ENCODE measurements around the gene PLEKHA7. TPM values are rescaled to one million over a fixed set of nuclear protein-coding genes. Genes with fewer than 3 reads are reported as not detected.

Gene PLEKHA7
- total and polyA plus RNA-seq, 2 of the 13 experiments (the other 11 are each of a cell fraction or from before 2014, with no cell fraction given), result 17.5 to 18.7 TPM

GRCh38 chr11:16935518-16936302, 78.5 kb downstream of the PLEKHA7 start:
- H3K9me3 ChIP-seq (ENCODE audit: low read length), result no peaks in the 10 kb centered on the region
- no peak overlapping the region for H3K4me2 ChIP-seq (ENCODE audit: low read depth, low read length)
- DNase-seq (ENCODE audit: low spot score), result no peak
- H3K27me3 ChIP-seq (ENCODE audit: control insufficient read depth in 1 of 2, insufficient read depth in 2 of 2, low read length in 2 of 2), result no peaks in the 10 kb centered on the region
- peak; percentile 63 for ATAC-seq
- no peaks in the 10 kb centered on the region for H3K4me1 ChIP-seq (ENCODE audit: insufficient read depth, low read length)
- H4K20me1 ChIP-seq (ENCODE audit: insufficient read depth, low read length), result peaks cover 3% of the 10 kb centered on the region; the same call in 1 of the 2 replicates
- no peak overlapping the region for H3K9ac ChIP-seq (ENCODE audit: insufficient read depth, low read depth, low read length)
- no peaks in the 10 kb centered on the region for H3K79me2 ChIP-seq (ENCODE audit: insufficient read depth, low read length)
- POLR2A ChIA-PET, result no interaction called here
- WGBS (ENCODE audit: low lambda C conversion rate), result 64% methylated on average over 6 of the region's 6 CpGs
- no peak overlapping the region for H3K27ac ChIP-seq (ENCODE audit: extremely low read length, insufficient read depth, low read length)
- BruUV-seq (replicated peaks), result no TSS peak
- intact Hi-C loops (cut with micrococcal nuclease; ENCODE audit: unreplicated experiment) (loop anchor here (1.0 kb wide), 1 partner anchor 128 kb away; no protein-coding TSS in a partner anchor), in situ Hi-C loops (cut with HindIII; ENCODE audit: extremely low pct_ligation_motif_present, low pct_unique_long_range_greater_than_20kb) (no loop called here)
- H3K4me3 ChIP-seq (replicated peaks in 1 of 3; ENCODE audit: insufficient read depth in 1 of 3, low read depth in 2 of 3, low read length in 3 of 3), result no peak overlapping the region
- H2AFZ ChIP-seq (ENCODE audit: low read length), result no peak overlapping the region
- CTCF ChIA-PET (ENCODE audit: low intra/inter-chr PET ratio, low total read pairs), result interaction anchor here (1.1 to 1.6 kb wide), 2 partner anchors 10 to 128 kb away, joined by 4 to 12 read pairs; no protein-coding TSS in a partner anchor
- FAIRE-seq, result peak; percentile 71
- H3K36me3 ChIP-seq (replicated peaks in 1 of 2; ENCODE audit: control insufficient read depth in 1 of 2, insufficient read depth in 2 of 2, low read length in 2 of 2), result peaks cover 0 to 2% of the 10 kb centered on the region in 2 experiments; a peak in 1 of 5 replicates
- peak; percentile 64 for TF ChIP-seq SMC3 (IDR thresholded peaks at IDR 0.05; ENCODE audit: low read length)
- no peak for TF ChIP-seq ZMYM2 (CRISPR knock-in tag; IDR thresholded peaks at IDR 0.05)
- TF ChIP-seq MAFK (conservative IDR thresholded peaks at IDR 0.05 in 1 of 2, IDR thresholded peaks at IDR 0.05 in 1 of 2; ENCODE audit: low read length in 2 of 2), result 0 out of 4 replicates have a peak, but pooled peaks of 1 of the 2 experiments have one; percentile 0
- TF ChIP-seq ZNF839 (CRISPR knock-in tag; IDR thresholded peaks at IDR 0.05; ENCODE audit: borderline replicate concordance), result no peak
- TF ChIP-seq ZNF549 (CRISPR knock-in tag; IDR thresholded peaks at IDR 0.05), result no peak
- no peak for TF ChIP-seq ZBTB20 (CRISPR knock-in tag; IDR thresholded peaks at IDR 0.05; ENCODE audit: borderline replicate concordance, low read depth)
- no peak for TF ChIP-seq KLF15 (CRISPR knock-in tag; IDR thresholded peaks at IDR 0.05; ENCODE audit: borderline replicate concordance)
- no peak for TF ChIP-seq KAT2B (IDR thresholded peaks at IDR 0.05; ENCODE audit: borderline replicate concordance, low read depth, low read length)
- TF ChIP-seq ELF1 (CRISPR knock-in tag; IDR thresholded peaks at IDR 0.05), result no peak
- no peak for TF ChIP-seq MXI1 (IDR thresholded peaks at IDR 0.05; ENCODE audit: borderline replicate concordance, low read depth, low read length)
- TF ChIP-seq SP2 (CRISPR knock-in tag; IDR thresholded peaks at IDR 0.05), result no peak
- no peak for TF ChIP-seq FOXP1 (IDR thresholded peaks at IDR 0.05)
- TF ChIP-seq FOXP1 (CRISPR knock-in tag; IDR thresholded peaks at IDR 0.05), result no peak
- TF ChIP-seq ZUFSP (CRISPR knock-in tag; IDR thresholded peaks at IDR 0.05; ENCODE audit: borderline replicate concordance), result no peak
- TF ChIP-seq ZNF318 (CRISPR knock-in tag; IDR thresholded peaks at IDR 0.05), result no peak
